GM21360 (cell line): ENCODE measurements around the gene PODXL.

Experiments used
- ATAC-seq: cut with Tn5 transposase; IDR thresholded peaks from one replicate; pipeline ENCODE4 v1.9.1; 2021; ENCODE audit warnings: mild to moderate bottlenecking, moderate library complexity; ENCODE audit not compliant: unreplicated experiment

PODXL gene

DNA sequence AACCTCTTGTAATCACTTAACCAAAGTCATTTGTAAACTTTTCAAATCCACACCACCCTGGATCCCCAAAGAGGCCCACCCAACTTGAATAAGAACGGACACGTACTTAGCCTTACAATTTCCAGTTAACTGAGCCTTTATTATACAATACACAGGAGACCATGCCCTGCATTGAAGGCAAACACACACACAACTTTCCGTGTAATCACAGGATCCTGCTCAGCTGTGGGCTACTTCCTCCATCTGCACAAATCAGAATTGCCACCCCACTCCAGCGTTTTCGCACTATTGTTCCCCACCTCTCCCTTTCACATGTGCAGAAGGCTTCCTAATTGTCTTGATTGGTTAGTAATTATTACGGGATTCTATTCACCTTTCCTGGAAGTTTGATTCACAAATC, 12.1 kb upstream of the PODXL start:
- ATAC-seq: no peak

- ATAC-seq: no peak
These were observed 8.2 kb upstream of the PODXL start for GRCh38 chr7:131564640-131565039.

DNA sequence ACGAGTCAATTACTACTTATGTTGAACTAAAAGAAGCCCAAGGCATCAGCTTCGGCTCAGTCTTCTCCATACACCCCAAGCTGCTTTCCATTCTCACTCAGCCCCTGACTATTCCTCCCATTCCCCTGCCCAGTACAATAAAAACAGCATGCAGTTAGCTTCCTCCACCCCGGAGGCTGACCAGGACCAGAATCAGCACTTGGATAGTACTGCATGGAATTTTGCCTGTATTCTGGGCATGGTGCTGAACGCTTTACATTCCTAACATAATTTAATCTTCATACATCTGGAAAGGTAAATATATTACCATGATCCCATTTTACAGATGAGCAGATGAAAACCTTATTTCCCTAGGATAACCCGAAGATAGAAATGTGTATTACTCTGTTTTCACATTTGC, 7.5 kb upstream of the PODXL start:
- ATAC-seq: no peak

DNA sequence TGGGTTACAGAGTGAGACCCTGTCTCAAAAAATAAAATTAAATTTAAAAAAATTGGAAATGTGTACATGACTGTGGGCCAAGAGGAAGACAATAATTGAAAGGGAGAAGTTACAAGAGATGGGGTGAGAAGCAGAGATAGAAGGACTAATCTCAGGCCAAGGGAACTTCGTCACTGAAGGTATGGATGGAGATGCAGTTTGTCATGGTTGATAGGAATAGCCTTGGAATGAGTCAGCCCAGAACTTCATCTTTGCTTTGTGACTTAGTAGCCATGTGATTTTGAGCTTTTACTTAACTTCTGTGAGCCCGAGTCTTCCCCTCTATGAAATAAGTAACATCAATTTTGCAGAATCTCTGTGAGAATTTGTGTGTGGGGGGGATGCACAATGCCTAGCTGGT, 6.5 kb upstream of the PODXL start:
- no peak for ATAC-seq

- no peak for ATAC-seq
These were observed 3.6 kb upstream of the PODXL start for GRCh38 chr7:131560061-131560460.

GRCh38 chr7:131557652-131558385, 1.4 kb upstream of the PODXL start:
- ATAC-seq: no peak

- peak; percentile 19 for ATAC-seq
These were observed 652 bp upstream of the PODXL start for GRCh38 chr7:131556909-131557651.

DNA sequence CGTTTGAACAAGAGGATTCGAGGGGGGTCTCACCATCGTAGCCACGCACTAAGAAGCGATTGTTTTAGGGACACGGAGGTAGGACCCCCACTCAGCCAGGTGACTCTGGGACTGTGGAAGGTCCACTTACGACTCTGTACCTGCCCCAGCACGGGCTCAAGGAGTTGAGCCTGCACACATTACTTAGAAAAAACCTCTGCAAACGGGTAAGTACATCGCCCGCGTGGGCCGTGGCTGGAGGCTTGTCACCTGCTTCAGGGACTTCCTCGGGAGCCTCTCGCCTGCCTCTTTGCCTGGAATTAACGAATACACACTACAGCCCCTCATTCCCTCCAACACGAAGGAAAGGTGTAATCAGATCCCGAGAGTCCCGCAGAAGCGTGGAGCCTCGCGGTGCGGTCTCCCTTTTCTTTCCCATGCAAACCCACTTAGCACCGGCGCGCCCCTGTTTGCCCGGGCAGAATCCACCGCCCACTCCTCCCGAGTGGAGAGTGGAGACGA, 826 bp downstream of the PODXL start:
- ATAC-seq: no peak

GRCh38 chr7:131554880-131555516, 1.4 kb downstream of the PODXL start:
- no peak for ATAC-seq

- no peak for ATAC-seq
These were observed 2.5 kb downstream of the PODXL start for GRCh38 chr7:131553931-131554330.

- no peak for ATAC-seq
These were observed 4.4 kb downstream of the PODXL start for GRCh38 chr7:131552053-131552452.

- no peak for ATAC-seq
These were observed 5.6 kb downstream of the PODXL start for GRCh38 chr7:131550846-131551245.

- no peak for ATAC-seq
These were observed 8.1 kb downstream of the PODXL start for GRCh38 chr7:131548371-131548770.

GRCh38 chr7:131547589-131547988, 8.8 kb downstream of the PODXL start:
- no peak for ATAC-seq

DNA sequence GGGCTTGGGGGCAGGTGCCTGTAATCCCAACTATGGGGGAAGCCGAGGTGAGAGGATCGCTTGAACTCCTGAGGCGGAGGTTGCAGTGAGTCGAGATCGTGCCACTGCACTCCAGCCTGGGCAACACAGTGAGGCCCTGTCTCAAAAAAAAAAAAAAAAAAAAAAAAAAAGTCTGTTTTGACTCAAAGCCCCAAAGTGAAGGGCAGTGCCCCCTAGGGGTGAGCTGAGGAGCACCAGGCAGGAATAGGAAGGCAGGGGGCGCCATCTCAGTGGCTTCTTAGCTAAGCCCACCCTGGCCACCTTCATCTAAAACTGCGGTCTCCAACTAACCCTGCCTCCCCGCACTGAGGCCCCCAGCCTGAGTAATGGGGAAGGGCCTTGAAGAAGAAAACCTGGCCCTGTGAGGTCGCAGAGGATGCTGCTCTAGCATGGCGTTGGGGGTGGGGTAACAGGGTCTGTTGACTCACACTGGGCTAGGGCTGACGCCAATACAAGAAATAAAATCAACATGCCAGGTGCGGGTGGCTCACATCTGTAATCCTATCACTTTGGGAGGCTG, 9.8 kb downstream of the PODXL start:
- ATAC-seq: no peak

DNA sequence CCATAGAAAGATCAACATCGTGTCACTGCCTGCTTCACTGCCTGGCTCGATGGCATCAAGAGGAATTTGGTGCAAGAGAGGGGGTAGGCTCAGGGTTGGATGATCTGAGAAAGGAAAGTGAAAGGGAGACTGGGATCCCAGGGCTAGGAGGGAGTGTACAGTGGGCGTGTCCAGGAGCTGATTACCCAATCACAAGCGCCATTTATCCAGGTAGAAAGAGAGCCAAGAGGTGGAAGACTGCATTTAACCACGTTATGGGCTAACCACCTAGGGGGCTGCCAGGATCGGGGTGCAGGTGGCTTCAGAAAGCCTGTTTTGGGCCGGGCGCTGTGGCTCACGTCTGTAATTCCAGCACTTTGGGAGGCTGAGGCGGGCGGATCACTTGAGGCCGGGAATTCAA, 10.3 kb downstream of the PODXL start:
- no peak for ATAC-seq

- ATAC-seq: no peak
These were observed 11.8 kb downstream of the PODXL start for GRCh38 chr7:131544449-131545301.

- ATAC-seq: no peak
These were observed 12.4 kb downstream of the PODXL start for GRCh38 chr7:131544021-131544420.

DNA sequence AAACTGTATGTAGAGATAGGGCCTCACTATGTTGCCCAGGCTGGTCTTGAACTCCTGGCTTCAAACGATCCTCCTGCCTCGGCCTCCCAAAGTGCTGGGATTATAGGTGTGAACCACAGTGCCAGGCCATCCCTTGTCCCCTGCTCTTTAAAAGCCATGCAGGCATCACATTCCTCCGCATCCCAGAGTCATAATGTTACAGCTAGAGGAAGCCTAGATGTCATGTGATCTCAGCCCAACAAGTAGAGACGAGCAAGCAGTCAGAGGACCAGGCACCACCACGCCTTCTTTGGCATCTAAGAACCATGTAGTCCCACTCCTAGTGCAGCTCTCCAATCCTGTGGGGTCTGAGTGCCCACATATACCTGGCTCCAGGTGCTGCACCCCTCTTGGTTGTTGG, 13.1 kb downstream of the PODXL start:
- ATAC-seq: no peak

GRCh38 chr7:131540491-131541162, 15.8 kb downstream of the PODXL start:
- ATAC-seq: no peak
